Stomach (tissue), 9 donors: ENCODE data around the gene SIM2. TPM values are rescaled to one million over a fixed set of nuclear protein-coding genes. Genes with fewer than 3 reads are reported as not detected.

Experiments used
- DNase-seq, 2 donors: peaks; one replicate each; pipeline versions ENCODE4 v3.0.0 to v3.0.0-alpha.2; 2013 to 2019
- H3K27ac ChIP-seq, 5 donors: fragments of 200-600 bp in 4 of 5; sonication (generic) in 4 of 5; one replicate each; pipeline ENCODE4 v1.5.1; 2013 to 2019; ENCODE audit warnings: mild to moderate bottlenecking in 1 of 5, moderate library complexity in 1 of 5
- H3K27me3 ChIP-seq, 3 donors: fragments of 200-600 bp; sonication (generic); one replicate each; pipeline ENCODE4 v1.5.1; 2017 to 2019; ENCODE audit warnings: mixed run types in 1 of 3
- H3K36me3 ChIP-seq, 4 donors: fragments of 200-600 bp; sonication (generic); 1 replicate in 3 of 4; 2 replicates in 1 of 4; pipeline ENCODE4 v1.5.1; 2016 to 2019
- H3K4me1 ChIP-seq, 4 donors: fragments of 200-600 bp; sonication (generic); one replicate each; pipeline ENCODE4 v1.5.1; 2016 to 2019
- H3K4me3 ChIP-seq, 4 donors: fragments of 200-600 bp; sonication (generic) in 3 of 4; one replicate each; pipeline ENCODE4 v1.5.1; 2016 to 2019; ENCODE audit warnings: mild to moderate bottlenecking in 1 of 4
- H3K9me3 ChIP-seq, 4 donors: fragments of 200-600 bp; sonication (generic); one replicate each; pipeline ENCODE4 v1.5.1; 2016 to 2019
- CTCF ChIP-seq, 7 experiments: fragments of 450-650 bp in 4 of 7; fragments of 200-600 bp in 3 of 7; sonication (generic) in 3 of 7; IDR thresholded peaks; one replicate each; pipeline ENCODE4 v1.5.1; 2016 to 2019; ENCODE audit warnings: antibody characterized with exemption in 7 of 7, control low read depth in 2 of 7, mild to moderate bottlenecking in 1 of 7
- EP300 ChIP-seq: sonication (generic); formaldehyde crosslinking; IDR thresholded peaks from one replicate; pipeline ENCODE4 v1.6.1; 2017; ENCODE audit warnings: antibody characterized with exemption
- POLR2A ChIP-seq, 4 donors: fragments of 450-650 bp; IDR thresholded peaks; one replicate each; pipeline ENCODE4 v1.6.1; 2016; ENCODE audit warnings: antibody characterized with exemption in 4 of 4, control low read depth in 2 of 4, mild to moderate bottlenecking in 1 of 4, moderate library complexity in 1 of 4
- POLR2AphosphoS5 ChIP-seq, 3 donors: sonication (generic); formaldehyde crosslinking; IDR thresholded peaks; one replicate each; pipeline ENCODE4 v1.6.1; 2016; ENCODE audit warnings: antibody characterized with exemption in 3 of 3
- WGBS, 5 donors: extraction: QIAGEN DNeasy Blood & Tissue Kit in 3 of 5; methylation state at CpG; one replicate each; pipeline versions ENCODE4 v1.1.5 to v1.1.7; 2013 to 2018; 5-methylcytosine and 5-hydroxymethylcytosine counted together
- intact Hi-C: fragments of 100-400 bp; cut with DNase I; formaldehyde crosslinking; loops from one replicate; pipeline ENCODE4 v1.15.1; 2023; ENCODE audit warnings: low total_unique reads
- polyA plus RNA-seq, 3 donors: library from polyadenylated mRNA; stranded (reverse); fragments of 200-250 nt; gene quantifications; one replicate each; pipeline ENCODE4 v1.2.3, GENCODE V29; 2013
- total RNA-seq, 5 donors: library from RNA; depleted of rRNA; stranded (reverse); fragments of >200 nt; gene quantifications; one replicate each; pipeline versions ENCODE4 v1.1.0 to v1.2.3, GENCODE V29; 2014 to 2016
- donor health status: healthy with polysubstance abuse.
- donor health status: Bipolar disorder and iron deficiency.
- donor health status: healthy.

Gene SIM2
- total and polyA plus RNA-seq, 8 donors: 3.3 to 28.3 (median 14.0) TPM; not detected in 1

- Histone ChIP-seq H3K27ac (no peak overlapping the region), H3K27me3 (no peaks in the 10 kb centered on the region), H3K9me3 (peaks cover 0 to 7% (median 0%) of the 10 kb centered on the region in 4 donors), H3K36me3 (peaks cover 0 to 6% (median 0%) of the 10 kb centered on the region in 4 donors), H3K4me3 (no peak overlapping the region), H3K4me1 (peaks cover 0 to 5% (median 0%) of the 10 kb centered on the region in 4 donors)
- TF ChIP-seq EP300 (no peak), CTCF (IDR thresholded peaks at IDR 0.05) (no peak), POLR2A (IDR thresholded peaks at IDR 0.05) (no peak), POLR2AphosphoS5 (IDR thresholded peaks at IDR 0.05) (no peak)
- WGBS, 5 donors: 83 to 87% (median 84%) methylated on average over 21 of the region's 21 CpGs
- intact Hi-C loops: no loop called here
- no peak for DNase-seq
These were observed 93.0 kb downstream of the SIM2 start for GRCh38 chr21:36791695-36792470.

GRCh38 chr21:36792505-36792967, 93.6 kb downstream of the SIM2 start:
- Histone ChIP-seq H3K9me3 (peaks cover 0 to 7% (median 0%) of the 10 kb centered on the region in 4 donors), H3K36me3 (peaks cover 0 to 6% (median 0%) of the 10 kb centered on the region in 4 donors), H3K4me3 (no peak overlapping the region), H3K4me1 (peaks cover 0 to 5% (median 0%) of the 10 kb centered on the region in 4 donors), H3K27me3 (no peaks in the 10 kb centered on the region), H3K27ac (no peak overlapping the region)
- TF ChIP-seq POLR2AphosphoS5 (IDR thresholded peaks at IDR 0.05): no peak
- no peak for TF ChIP-seq CTCF (IDR thresholded peaks at IDR 0.05)
- TF ChIP-seq EP300: no peak
- no peak for TF ChIP-seq POLR2A (IDR thresholded peaks at IDR 0.05)
- WGBS, 5 donors: 77 to 88% (median 84%) methylated on average over 6 of the region's 6 CpGs
- intact Hi-C loops: no loop called here
- DNase-seq: no peak

GRCh38 chr21:36796070-36796469, 97.2 kb downstream of the SIM2 start:
- 80 to 99% (median 97%) methylated on average over 2 of the region's 2 CpGs for WGBS, 5 donors
- no peak overlapping the region for H3K27ac ChIP-seq
- H3K4me3 ChIP-seq: no peak overlapping the region
- no peak for DNase-seq
- intact Hi-C loops: no loop called here
- no peak for TF ChIP-seq CTCF (IDR thresholded peaks at IDR 0.05)
- TF ChIP-seq EP300: no peak
- no peak for TF ChIP-seq POLR2AphosphoS5 (IDR thresholded peaks at IDR 0.05)
- TF ChIP-seq POLR2A (IDR thresholded peaks at IDR 0.05): no peak
- no peaks in the 10 kb centered on the region for H3K4me1 ChIP-seq
- H3K36me3 ChIP-seq: no peaks in the 10 kb centered on the region
- peaks cover 0 to 16% (median 7%) of the 10 kb centered on the region in 4 donors for H3K9me3 ChIP-seq
- no peaks in the 10 kb centered on the region for H3K27me3 ChIP-seq

- H3K4me1 ChIP-seq: no peaks in the 10 kb centered on the region
- no peak for TF ChIP-seq POLR2AphosphoS5 (IDR thresholded peaks at IDR 0.05)
- no peak for TF ChIP-seq CTCF (IDR thresholded peaks at IDR 0.05)
- TF ChIP-seq EP300: no peak
- TF ChIP-seq POLR2A (IDR thresholded peaks at IDR 0.05): no peak
- intact Hi-C loops: no loop called here
- DNase-seq: no peak
- H3K36me3 ChIP-seq: peaks cover 0 to 10% (median 6%) of the 10 kb centered on the region in 4 donors
- no peaks in the 10 kb centered on the region for H3K27me3 ChIP-seq
- peaks cover 0 to 16% (median 7%) of the 10 kb centered on the region in 4 donors for H3K9me3 ChIP-seq
- no peak overlapping the region for H3K4me3 ChIP-seq
- H3K27ac ChIP-seq: no peak overlapping the region
These were observed 99.6 kb downstream of the SIM2 start for GRCh38 chr21:36798491-36798890.

Other genes starting within 250 kb of the SIM2 start
- gene CLDN14, start 219.0 kb upstream of the SIM2 start, total RNA-seq: not detected
- gene CLDN14, start 219.0 kb upstream of the SIM2 start, polyA plus RNA-seq: under 1 TPM in 1 of 3 donors, not detected in 2; 0.48 TPM